ENCODE measurements around the gene PLA2R1. TPM values are rescaled to one million over a fixed set of nuclear protein-coding genes. Genes with fewer than 3 reads are reported as not detected.
"Not testable (repeated sequence)": the region's sequence is repeated elsewhere in the genome, so short reads cannot be mapped to it uniquely, and the experiment has no call there.

Gene PLA2R1
- total and polyA plus RNA-seq, 2 donors (not counting 1 experiment from before 2014, with no cell fraction given) = 8.0 to 8.3 TPM

- Histone ChIP-seq H3K4me3 (replicated peaks in 1 of 4; ENCODE audit: control extremely low read depth in 1 of 4, insufficient read depth in 1 of 4, low read depth in 3 of 4, low read length in 4 of 4) (no peak overlapping the region), H3K9me3 (ENCODE audit: control insufficient read depth, insufficient read depth, low read depth, low read length) (no peaks in the 10 kb centered on the region)
Observed at GRCh38 chr2:159973325-159973724, 89.1 kb downstream of the PLA2R1 start.

GRCh38 chr2:159971365-159972152 lies 90.9 kb downstream of the PLA2R1 start:
- no peak for DNase-seq (ENCODE audit: low read depth in 2 of 2)
- no peak for TF ChIP-seq CTCF (conservative IDR thresholded peaks at IDR 0.05 in 1 of 2, IDR thresholded peaks at IDR 0.05 in 1 of 2; ENCODE audit: low read depth in 1 of 2, low read length in 2 of 2)
- no peak for TF ChIP-seq EZH2 (IDR thresholded peaks at IDR 0.05; ENCODE audit: low read length, missing control alignments)
- no peaks in the 10 kb centered on the region for H3K4me1 ChIP-seq (ENCODE audit: control insufficient read depth, extremely low read depth, insufficient read depth, low read length)

More at GRCh38 chr2:159973325-159973724, 89.1 kb downstream of the PLA2R1 start:
- no peak for DNase-seq (ENCODE audit: low read depth in 2 of 2)
- H3K4me1 ChIP-seq (ENCODE audit: control insufficient read depth, extremely low read depth, insufficient read depth, low read length) = no peaks in the 10 kb centered on the region
- no peak overlapping the region for H3K9ac ChIP-seq (ENCODE audit: insufficient read depth, low read length)
- H3K4me2 ChIP-seq (ENCODE audit: extremely low read depth, insufficient read depth, low read length) = no peak overlapping the region
- no peaks in the 10 kb centered on the region for H4K20me1 ChIP-seq (ENCODE audit: control insufficient read depth, extremely low read depth, insufficient read depth, low read length)
- TF ChIP-seq EZH2 (IDR thresholded peaks at IDR 0.05; ENCODE audit: low read length, missing control alignments) (no peak), CTCF (conservative IDR thresholded peaks at IDR 0.05 in 1 of 2, IDR thresholded peaks at IDR 0.05 in 1 of 2; ENCODE audit: low read depth in 1 of 2, low read length in 2 of 2) (no peak)
- no peaks in the 10 kb centered on the region for H3K27me3 ChIP-seq (ENCODE audit: control insufficient read depth, insufficient read depth, low read length)
- H2AFZ ChIP-seq (ENCODE audit: low read length) = no peak overlapping the region
- H3K79me2 ChIP-seq (ENCODE audit: control insufficient read depth, insufficient read depth, low read length) = no peaks in the 10 kb centered on the region
- no peak overlapping the region for H3K27ac ChIP-seq (ENCODE audit: insufficient read depth, low read length)
- no peaks in the 10 kb centered on the region for H3K36me3 ChIP-seq (ENCODE audit: control insufficient read depth, insufficient read depth, low read length)

GRCh38 chr2:159970548-159970947 lies 91.9 kb downstream of the PLA2R1 start:
- not testable (repeated sequence) for H4K20me1 ChIP-seq (ENCODE audit: control insufficient read depth, extremely low read depth, insufficient read depth, low read length); H3K4me2 ChIP-seq (ENCODE audit: extremely low read depth, insufficient read depth, low read length); DNase-seq (ENCODE audit: low read depth in 2 of 2); H3K27ac ChIP-seq (ENCODE audit: insufficient read depth, low read length); H3K9ac ChIP-seq (ENCODE audit: insufficient read depth, low read length); H3K36me3 ChIP-seq (ENCODE audit: control insufficient read depth, insufficient read depth, low read length); H2AFZ ChIP-seq (ENCODE audit: low read length); H3K27me3 ChIP-seq (ENCODE audit: control insufficient read depth, insufficient read depth, low read length); H3K79me2 ChIP-seq (ENCODE audit: control insufficient read depth, insufficient read depth, low read length); H3K9me3 ChIP-seq (ENCODE audit: control insufficient read depth, insufficient read depth, low read depth, low read length); H3K4me3 ChIP-seq (replicated peaks in 1 of 4; ENCODE audit: control extremely low read depth in 1 of 4, insufficient read depth in 1 of 4, low read depth in 3 of 4, low read length in 4 of 4); H3K4me1 ChIP-seq (ENCODE audit: control insufficient read depth, extremely low read depth, insufficient read depth, low read length)

More at GRCh38 chr2:159971365-159972152, 90.9 kb downstream of the PLA2R1 start:
- H4K20me1 ChIP-seq (ENCODE audit: control insufficient read depth, extremely low read depth, insufficient read depth, low read length) = no peaks in the 10 kb centered on the region
- no peak overlapping the region for H3K4me2 ChIP-seq (ENCODE audit: extremely low read depth, insufficient read depth, low read length)
- H3K36me3 ChIP-seq (ENCODE audit: control insufficient read depth, insufficient read depth, low read length) = no peaks in the 10 kb centered on the region
- H2AFZ ChIP-seq (ENCODE audit: low read length) = no peak overlapping the region
- no peaks in the 10 kb centered on the region for H3K27me3 ChIP-seq (ENCODE audit: control insufficient read depth, insufficient read depth, low read length)
- no peak overlapping the region for H3K27ac ChIP-seq (ENCODE audit: insufficient read depth, low read length)
- H3K9ac ChIP-seq (ENCODE audit: insufficient read depth, low read length) = no peak overlapping the region
- no peak overlapping the region for H3K4me3 ChIP-seq (replicated peaks in 1 of 4; ENCODE audit: control extremely low read depth in 1 of 4, insufficient read depth in 1 of 4, low read depth in 3 of 4, low read length in 4 of 4)
- H3K79me2 ChIP-seq (ENCODE audit: control insufficient read depth, insufficient read depth, low read length) = no peaks in the 10 kb centered on the region
- no peaks in the 10 kb centered on the region for H3K9me3 ChIP-seq (ENCODE audit: control insufficient read depth, insufficient read depth, low read depth, low read length)

Data from fibroblast of lung (primary cell).